Ovary (tissue), 9 donors: ENCODE measurements around the gene ZNF292. TPM values are rescaled to one million over a fixed set of nuclear protein-coding genes. Genes with fewer than 3 reads are reported as not detected.

Experiments used
- DNase-seq, 5 donors: peaks; one replicate each; pipeline ENCODE4 v3.0.0-alpha.2; 2019 to 2020
- H3K27ac ChIP-seq, 2 donors: fragments of 200-600 bp; one replicate each; pipeline versions ENCODE4 v1.5.1 to v1.8.0; 2019 to 2022
- H3K27me3 ChIP-seq: fragments of 200-600 bp; one replicate; pipeline ENCODE4 v1.8.0; 2022
- H3K36me3 ChIP-seq: fragments of 200-600 bp; sonication (generic); one replicate; pipeline ENCODE4 v1.5.1; 2019
- H3K4me1 ChIP-seq: one replicate; pipeline ENCODE4 v1.8.1; 2013; ENCODE audit warnings: mild to moderate bottlenecking, moderate library complexity; ENCODE audit not compliant: insufficient read depth
- H3K4me3 ChIP-seq: fragments of 200-600 bp; sonication (generic); one replicate; pipeline ENCODE4 v1.5.1; 2017
- H3K9me3 ChIP-seq, 2 donors: fragments of 200-600 bp in 1 of 2; sonication (generic) in 1 of 2; one replicate each; pipeline versions ENCODE4 v1.5.1 to v1.8.1; 2013 to 2019; ENCODE audit warnings: mild to moderate bottlenecking in 1 of 2, moderate library complexity in 1 of 2
- CTCF ChIP-seq, 3 donors: fragments of 450-650 bp in 2 of 3; fragments of 200-600 bp in 1 of 3; IDR thresholded peaks; one replicate each; pipeline versions ENCODE4 v1.5.1 to v1.8.0; 2016 to 2022; ENCODE audit warnings: antibody characterized with exemption in 3 of 3, mild to moderate bottlenecking in 1 of 3
- EP300 ChIP-seq: sonication (generic); formaldehyde crosslinking; IDR thresholded peaks from one replicate; pipeline ENCODE4 v1.6.1; 2017; ENCODE audit warnings: antibody characterized with exemption
- POLR2A ChIP-seq: fragments of 450-650 bp; IDR thresholded peaks from one replicate; pipeline ENCODE4 v1.6.1; 2017; ENCODE audit warnings: antibody characterized with exemption, mild to moderate bottlenecking, moderate library complexity
- WGBS, 3 donors: extraction: QIAGEN DNeasy Blood & Tissue Kit in 1 of 3; methylation state at CpG; one replicate each; pipeline versions ENCODE4 v1.1.5 to v1.1.7; 2013 to 2017; 5-methylcytosine and 5-hydroxymethylcytosine counted together
- intact Hi-C, 4 donors: fragments of 100-400 bp; cut with DNase I; formaldehyde crosslinking; loops; one replicate each; pipeline versions ENCODE4 v1.11.0 to v1.15.1; 2022 to 2023
- polyA plus RNA-seq, 2 donors: library from polyadenylated mRNA; stranded (reverse); fragments of 200-250 nt in 1 of 2; fragments of 350-450 nt in 1 of 2; fragmentation: Illumina TruSeq in 1 of 2; extraction: RNeasy Lipid Tissue Mini Kit (QIAGEN cat#74804) in 1 of 2; gene quantifications; one replicate each; pipeline ENCODE4 v1.2.3, GENCODE V29; 2013 to 2014
- total RNA-seq, 7 donors: library from RNA; depleted of rRNA in 2 of 7; stranded (reverse); fragments of >200 nt in 2 of 7; fragmentation: NEBNext Ultra II Directional in 3 of 7; extraction: Animal tissue kit (Norgen Biotek cat#: 25700) in 3 of 7; gene quantifications; one replicate each; pipeline versions ENCODE4 v1.1.0 to v1.2.4, GENCODE V29; 2016 to 2023
- donor health status: DM: no; HTN: no; CAD: no; lungs with moderate emphysema.
- donor health status: DM: no; HTN: no; CAD: no.
- donor health status: Bipolar disorder and iron deficiency.
- donor health status: DM: yes; HTN: yes; CAD: no.
- donor health status: DM: no; HTN: no; CAD: no.
- donor health status: DM: yes; HTN: yes; CAD: no.

The ZNF292 gene
- total and polyA plus RNA-seq, 9 donors = 8.5 to 158 (median 76.9) TPM

GRCh38 chr6:87312860-87313259 lies 157.5 kb downstream of the ZNF292 start:
- Histone ChIP-seq H3K9me3 (no peaks in the 10 kb centered on the region), H3K27ac (no peak overlapping the region), H3K27me3 (no peaks in the 10 kb centered on the region), H3K4me3 (no peak overlapping the region), H3K4me1 (no peaks in the 10 kb centered on the region), H3K36me3 (no peaks in the 10 kb centered on the region)
- 0 to 10% (median 7%) methylated on average over 1 of the region's 1 CpG for WGBS, 3 donors
- no peak for TF ChIP-seq POLR2A
- no peak for TF ChIP-seq EP300
- TF ChIP-seq CTCF (IDR thresholded peaks at IDR 0.05) = no peak
- no peak for DNase-seq
- intact Hi-C loops = no loop called here

Other genes with a start within 250 kb of the ZNF292 start
- 1 to 10 TPM in 3 of 7 donors, under 1 TPM in 4; 0.60 to 4.4 (median 0.89) TPM for gene HTR1E, start 218.0 kb upstream of the ZNF292 start, total RNA-seq
- 1 to 10 TPM; 1.1 to 4.1 TPM for gene HTR1E, start 218.0 kb upstream of the ZNF292 start, polyA plus RNA-seq
- gene CGA, start 60.5 kb upstream of the ZNF292 start, total RNA-seq = not detected
- gene CGA, start 60.5 kb upstream of the ZNF292 start, polyA plus RNA-seq = not detected
- 10 to 100 TPM; 10.7 to 18.6 (median 12.6) TPM for gene SMIM8, start 167.0 kb downstream of the ZNF292 start, total RNA-seq
- 1 to 10 TPM; 5.9 to 9.7 TPM for gene SMIM8, start 167.0 kb downstream of the ZNF292 start, polyA plus RNA-seq
- gene GJB7, start 173.7 kb downstream of the ZNF292 start, total RNA-seq = 1 to 10 TPM in 1 of 7 donors, under 1 TPM in 2, not detected in 4; 0.24 to 2.0 (median 0.41) TPM
- gene GJB7, start 173.7 kb downstream of the ZNF292 start, polyA plus RNA-seq = not detected
- 1 to 10 TPM; 1.7 to 4.1 (median 3.6) TPM for gene C6orf163, start 189.2 kb downstream of the ZNF292 start, total RNA-seq
- gene C6orf163, start 189.2 kb downstream of the ZNF292 start, polyA plus RNA-seq = 1 to 10 TPM; 1.3 to 1.6 TPM